GM19328 (cell line): ENCODE data around the gene EGLN3.
"Not testable (repeated sequence)": the region's sequence is repeated elsewhere in the genome, so short reads cannot be mapped to it uniquely, and the experiment has no call there.

ENCODE experiments used
- ATAC-seq: cut with Tn5 transposase; IDR thresholded peaks from one replicate; pipeline ENCODE4 v1.9.1; 2021; ENCODE audit warnings: mild to moderate bottlenecking, moderate library complexity; ENCODE audit not compliant: unreplicated experiment

EGLN3 gene

GRCh38 chr14:33962466-33962865 is 11.6 kb upstream of the EGLN3 start:
- not testable (repeated sequence) for ATAC-seq

- no peak for ATAC-seq
These were observed 11.1 kb upstream of the EGLN3 start for GRCh38 chr14:33962016-33962415.

GRCh38 chr14:33959692-33960151 is 8.8 kb upstream of the EGLN3 start:
- no peak for ATAC-seq

- ATAC-seq, result no peak
These were observed 7.8 kb upstream of the EGLN3 start for GRCh38 chr14:33958605-33959226.

GRCh38 chr14:33957993-33958392 is 7.1 kb upstream of the EGLN3 start:
- ATAC-seq, result no peak

GRCh38 chr14:33957299-33957698 is 6.4 kb upstream of the EGLN3 start:
- no peak for ATAC-seq

GRCh38 chr14:33956640-33957039 is 5.8 kb upstream of the EGLN3 start:
- ATAC-seq, result no peak

GRCh38 chr14:33954016-33954598 is 3.2 kb upstream of the EGLN3 start:
- ATAC-seq, result no peak

- ATAC-seq, result no peak
These were observed 1.7 kb upstream of the EGLN3 start for GRCh38 chr14:33952541-33952940.

GRCh38 chr14:33951183-33951840 is 438 bp upstream of the EGLN3 start:
- ATAC-seq, result no peak

GRCh38 chr14:33949411-33949893 is 1.4 kb downstream of the EGLN3 start:
- no peak for ATAC-seq

- no peak for ATAC-seq
These were observed 1.9 kb downstream of the EGLN3 start for GRCh38 chr14:33948869-33949408.

GRCh38 chr14:33948145-33948868 is 2.6 kb downstream of the EGLN3 start:
- ATAC-seq, result no peak

- no peak for ATAC-seq
These were observed 4.0 kb downstream of the EGLN3 start for GRCh38 chr14:33946679-33947476.

GRCh38 chr14:33945210-33946088 is 5.4 kb downstream of the EGLN3 start:
- no peak for ATAC-seq

- ATAC-seq, result no peak
These were observed 7.6 kb downstream of the EGLN3 start for GRCh38 chr14:33943096-33943883.

- no peak for ATAC-seq
These were observed 9.2 kb downstream of the EGLN3 start for GRCh38 chr14:33941718-33942117.

GRCh38 chr14:33940561-33941011 is 10.3 kb downstream of the EGLN3 start:
- ATAC-seq, result no peak
